H9 (cell line): ENCODE measurements around the gene USF3. TPM values are rescaled to one million over a fixed set of nuclear protein-coding genes. Genes with fewer than 3 reads are reported as not detected.

Experiments
- DNase-seq: peaks from one replicate; pipeline ENCODE4 v3.0.0-alpha.2; 2017
- H2AFZ ChIP-seq: one replicate; pipeline ENCODE4 v1.6.1; 2013; ENCODE audit warnings: mild to moderate bottlenecking, low read length, control low read depth, moderate library complexity
- H2AK5ac ChIP-seq: 2 replicates; pipeline ENCODE4 v1.6.1; 2013; ENCODE audit warnings: low read length, control low read depth, mixed read lengths; ENCODE audit not compliant: insufficient read length
- H2BK120ac ChIP-seq: one replicate; pipeline ENCODE4 v1.6.1; 2013; ENCODE audit warnings: low read depth, mild to moderate bottlenecking, low read length, control low read depth, inconsistent platforms; ENCODE audit not compliant: poor library complexity, severe bottlenecking
- H2BK12ac ChIP-seq: 2 replicates; pipeline ENCODE4 v1.6.1; 2013; ENCODE audit warnings: low read length, control low read depth, mixed read lengths, low read depth; ENCODE audit not compliant: insufficient read length
- H2BK15ac ChIP-seq: 2 replicates; pipeline ENCODE4 v1.6.1; 2013; ENCODE audit warnings: low read depth, low read length, control low read depth
- H2BK20ac ChIP-seq: one replicate; pipeline ENCODE4 v1.6.1; 2013; ENCODE audit warnings: low read depth, mild to moderate bottlenecking, low read length, control low read depth, inconsistent platforms; ENCODE audit not compliant: poor library complexity, severe bottlenecking
- H2BK5ac ChIP-seq: 2 replicates; pipeline ENCODE4 v1.6.1; 2013; ENCODE audit warnings: low read length, control low read depth, mixed read lengths; ENCODE audit not compliant: insufficient read length
- H3K14ac ChIP-seq: 2 replicates; pipeline ENCODE4 v1.6.1; 2013; ENCODE audit warnings: low read length, control low read depth; ENCODE audit not compliant: insufficient read depth
- H3K18ac ChIP-seq: 2 replicates; pipeline ENCODE4 v1.6.1; 2013; ENCODE audit warnings: low read depth, mild to moderate bottlenecking, mixed read lengths, low read length, control low read depth; ENCODE audit not compliant: insufficient read length
- H3K23ac ChIP-seq: 2 replicates; pipeline ENCODE4 v1.6.1; 2013; ENCODE audit warnings: low read length, control low read depth, mixed read lengths, low read depth; ENCODE audit not compliant: insufficient read length
- H3K23me2 ChIP-seq: 2 replicates; pipeline ENCODE4 v1.6.1; 2013; ENCODE audit warnings: low read depth, mild to moderate bottlenecking, mixed read lengths, low read length, control low read depth; ENCODE audit not compliant: insufficient read length, poor library complexity, severe bottlenecking
- H3K27ac ChIP-seq: 2 replicates; pipeline ENCODE4 v1.5.1; 2013; ENCODE audit warnings: low read length, control low read depth, mixed read lengths, low read depth; ENCODE audit not compliant: insufficient read length
- H3K27me3 ChIP-seq: 2 replicates; pipeline ENCODE4 v1.6.1; 2013; ENCODE audit warnings: low read length, control low read depth, inconsistent platforms; ENCODE audit not compliant: insufficient read depth
- H3K4ac ChIP-seq: 2 replicates; pipeline ENCODE4 v1.6.1; 2013; ENCODE audit warnings: low read depth, mild to moderate bottlenecking, control low read depth, inconsistent platforms, low read length, moderate library complexity
- H3K4me1 ChIP-seq: 2 replicates; pipeline ENCODE4 v1.6.1; 2013; ENCODE audit warnings: low read length, control low read depth, inconsistent platforms; ENCODE audit not compliant: insufficient read depth
- H3K4me2 ChIP-seq: 2 replicates; pipeline ENCODE4 v1.6.1; 2013; ENCODE audit warnings: low read length, control low read depth, mixed read lengths; ENCODE audit not compliant: insufficient read length, insufficient read depth
- H3K56ac ChIP-seq: 2 replicates; pipeline ENCODE4 v1.6.1; 2013; ENCODE audit warnings: low read depth, mild to moderate bottlenecking, mixed read lengths, low read length, control low read depth; ENCODE audit not compliant: insufficient read length
- H3K79me1 ChIP-seq: 2 replicates; pipeline ENCODE4 v1.6.1; 2013; ENCODE audit warnings: low read depth, mild to moderate bottlenecking, moderate library complexity, low read length, control low read depth, inconsistent platforms; ENCODE audit not compliant: insufficient read depth, poor library complexity, severe bottlenecking
- H3K79me2 ChIP-seq: 2 replicates; pipeline ENCODE4 v1.6.1; 2013; ENCODE audit warnings: low read length, control low read depth, inconsistent platforms; ENCODE audit not compliant: insufficient read depth
- H3K9ac ChIP-seq: 2 replicates; pipeline ENCODE4 v1.6.1; 2013; ENCODE audit warnings: low read length, control low read depth, mixed read lengths; ENCODE audit not compliant: insufficient read length; ENCODE audit errors: extremely low read depth
- H3K9me3 ChIP-seq: one replicate; pipeline ENCODE4 v1.6.1; 2013; ENCODE audit warnings: low read depth, low read length, inconsistent platforms; ENCODE audit not compliant: control insufficient read depth
- H3T11ph ChIP-seq: one replicate; pipeline ENCODE4 v1.6.1; 2013; ENCODE audit warnings: mild to moderate bottlenecking, low read length, control low read depth, inconsistent platforms
- H4K20me1 ChIP-seq: one replicate; pipeline ENCODE4 v1.6.1; 2013; ENCODE audit not compliant: control insufficient read depth, insufficient read length, insufficient read depth
- H4K5ac ChIP-seq: 2 replicates; pipeline ENCODE4 v1.6.1; 2013; ENCODE audit warnings: low read depth, mild to moderate bottlenecking, mixed read lengths, low read length, control low read depth; ENCODE audit not compliant: insufficient read length
- H4K8ac ChIP-seq: replicated peaks from 2 replicates; pipeline ENCODE4 v1.6.1; 2013; ENCODE audit warnings: low read length, control low read depth, mixed read lengths, low read depth; ENCODE audit not compliant: insufficient read length
- H4K91ac ChIP-seq: 2 replicates; pipeline ENCODE4 v1.6.1; 2013; ENCODE audit warnings: low read depth, mild to moderate bottlenecking, moderate library complexity, mixed read lengths, low read length, control low read depth; ENCODE audit not compliant: insufficient read length
- H3K27ac Mint-ChIP-seq, 3 experiments: 2 replicates in 2 of 3; 3 replicates in 1 of 3; pipeline ENCODE4 v1.8.0; 2020 to 2021; ENCODE audit warnings: mixed read lengths in 3 of 3, mild to moderate bottlenecking in 1 of 3, moderate library complexity in 1 of 3
- H3K27me3 Mint-ChIP-seq: 2 replicates; pipeline ENCODE4 v1.8.0; 2021; ENCODE audit warnings: low read depth, mild to moderate bottlenecking, moderate library complexity, mixed read lengths
- H3K36me3 Mint-ChIP-seq, 3 experiments: 2 replicates in 2 of 3; 3 replicates in 1 of 3; pipeline ENCODE4 v1.8.0; 2020 to 2021; ENCODE audit warnings: low read depth in 3 of 3, mixed read lengths in 3 of 3; ENCODE audit not compliant: insufficient read depth in 1 of 3
- H3K4me1 Mint-ChIP-seq, 2 experiments: 2 replicates each; pipeline ENCODE4 v1.8.0; 2020; ENCODE audit warnings: mixed read lengths in 2 of 2
- H3K4me3 Mint-ChIP-seq, 2 experiments: 2 replicates in 1 of 2; 3 replicates in 1 of 2; pipeline ENCODE4 v1.8.0; 2020 to 2021; ENCODE audit warnings: mild to moderate bottlenecking in 2 of 2, mixed read lengths in 2 of 2, moderate library complexity in 1 of 2
- H3K9me3 Mint-ChIP-seq, 2 experiments: 2 replicates in 1 of 2; 3 replicates in 1 of 2; pipeline ENCODE4 v1.8.0; 2020; ENCODE audit warnings: mild to moderate bottlenecking in 2 of 2, mixed read lengths in 2 of 2, moderate library complexity in 1 of 2
- WGBS: extraction: QIAGEN DNeasy Blood & Tissue Kit; methylation state at CpG from one replicate; pipeline ENCODE4 v1.1.7; 2013; ENCODE audit warnings: missing lambda C conversion rate, low lambda C conversion rate, mixed read lengths; ENCODE audit not compliant: insufficient read length; ENCODE audit errors: extremely low coverage; 5-methylcytosine and 5-hydroxymethylcytosine counted together
- total RNA-seq: library from RNA; stranded (reverse); gene quantifications from 2 replicates; pipeline ENCODE4 v1.2.1, GENCODE V29; 2021
- TF ChIP-seq, protein P1 (sequence below): fragments of 200-600 bp; sonication (generic); conservative IDR thresholded peaks from 3 replicates; pipeline ENCODE4 v1.8.0; 2021; ENCODE audit warnings: antibody characterized with exemption, mild to moderate bottlenecking

USF3 gene
- total RNA-seq, 1 experiment from 2014 or later: 13.8 TPM

DNA sequence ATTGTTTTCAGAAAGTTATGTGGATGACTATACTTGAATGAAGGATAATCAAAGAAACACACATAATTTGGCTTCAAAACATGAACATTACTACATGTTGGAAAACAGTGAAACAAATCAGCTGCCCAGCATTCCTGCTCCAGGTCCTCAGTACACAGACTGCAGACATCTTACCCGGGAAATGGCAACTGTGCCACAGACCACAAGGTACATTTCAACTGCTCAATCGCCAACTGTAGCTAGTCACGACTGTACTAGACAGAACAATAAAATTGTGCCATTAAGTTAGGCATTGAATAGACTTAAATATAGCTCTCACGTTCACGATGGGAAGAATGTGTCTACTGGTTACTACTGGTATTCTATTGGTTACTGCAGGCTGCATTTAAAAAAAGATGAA lies 44.6 kb upstream of the USF3 start:
- Histone ChIP-seq H3K4ac (no peak overlapping the region), H3K23me2 (peaks cover 3% of the 10 kb centered on the region), H3K4me1 (no peaks in the 10 kb centered on the region), H2BK20ac (no peak overlapping the region), H3K79me1 (no peaks in the 10 kb centered on the region), H2AFZ (no peak overlapping the region), H4K91ac (no peak overlapping the region), H2AK5ac (no peak overlapping the region), H2BK12ac (no peak overlapping the region), H2BK120ac (no peak overlapping the region), H3T11ph (no peak overlapping the region), H3K56ac (no peak overlapping the region), H3K4me2 (no peak overlapping the region), H2BK5ac (no peak overlapping the region), H3K79me2 (peaks cover 68% of the 10 kb centered on the region), H3K9ac (no peak overlapping the region), H4K20me1 (no peaks in the 10 kb centered on the region), H2BK15ac (no peak overlapping the region), H3K23ac (no peak overlapping the region), H3K9me3 (no peaks in the 10 kb centered on the region), H3K27me3 (no peaks in the 10 kb centered on the region), H3K18ac (no peak overlapping the region), H4K5ac (no peak overlapping the region), H3K27ac (no peak overlapping the region), H4K8ac (no peak overlapping the region), H3K14ac (no peak overlapping the region)
- no peak overlapping the region for H3K4me3 Mint-ChIP-seq
- H3K9me3 Mint-ChIP-seq: 0 out of 5 replicates have a peak, but pooled peaks cover 0 to 2% of the 10 kb centered on the region in 2 experiments
- H3K36me3 Mint-ChIP-seq: peaks cover 0 to 10% (median 7%) of the 10 kb centered on the region in 3 experiments; a peak in 5 of 7 replicates
- H3K27ac Mint-ChIP-seq: peak overlapping the region in 1 of 3 experiments; percentile 4; a peak in 2 of 7 replicates
- no peak for DNase-seq
- H3K27me3 Mint-ChIP-seq: no peaks in the 10 kb centered on the region
- WGBS: no CpG with 5 or more reads among the region's 5 CpGs
- TF ChIP-seq, protein P1, sequence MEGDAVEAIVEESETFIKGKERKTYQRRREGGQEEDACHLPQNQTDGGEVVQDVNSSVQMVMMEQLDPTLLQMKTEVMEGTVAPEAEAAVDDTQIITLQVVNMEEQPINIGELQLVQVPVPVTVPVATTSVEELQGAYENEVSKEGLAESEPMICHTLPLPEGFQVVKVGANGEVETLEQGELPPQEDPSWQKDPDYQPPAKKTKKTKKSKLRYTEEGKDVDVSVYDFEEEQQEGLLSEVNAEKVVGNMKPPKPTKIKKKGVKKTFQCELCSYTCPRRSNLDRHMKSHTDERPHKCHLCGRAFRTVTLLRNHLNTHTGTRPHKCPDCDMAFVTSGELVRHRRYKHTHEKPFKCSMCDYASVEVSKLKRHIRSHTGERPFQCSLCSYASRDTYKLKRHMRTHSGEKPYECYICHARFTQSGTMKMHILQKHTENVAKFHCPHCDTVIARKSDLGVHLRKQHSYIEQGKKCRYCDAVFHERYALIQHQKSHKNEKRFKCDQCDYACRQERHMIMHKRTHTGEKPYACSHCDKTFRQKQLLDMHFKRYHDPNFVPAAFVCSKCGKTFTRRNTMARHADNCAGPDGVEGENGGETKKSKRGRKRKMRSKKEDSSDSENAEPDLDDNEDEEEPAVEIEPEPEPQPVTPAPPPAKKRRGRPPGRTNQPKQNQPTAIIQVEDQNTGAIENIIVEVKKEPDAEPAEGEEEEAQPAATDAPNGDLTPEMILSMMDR: no peak
- peaks cover 61 to 74% of the 10 kb centered on the region in 2 experiments for H3K4me1 Mint-ChIP-seq
